HepG2 (cell line): ENCODE measurements around the gene SIRT7. TPM values are rescaled to one million over a fixed set of nuclear protein-coding genes. Genes with fewer than 3 reads are reported as not detected.
A peak's percentile ranks its signal among the peaks of the same experiment; 100 is the strongest.

Experiments
- ATAC-seq: fragments of 200-7000 bp; cut with Tn5 transposase; 3 replicates; pipeline ENCODE4 v1.9.1; 2020; ENCODE audit warnings: mild to moderate bottlenecking, moderate library complexity
- BruUV-seq: library from RNA; stranded (reverse); fragments of 400-500 nt; replicated peaks from 2 replicates; lab custom pipeline; 2021; lab: Mats Ljungman, UMichigan
- CTCF ChIA-PET: fragments of 300-600 bp; formaldehyde crosslinking; extraction: SDS; loops from one replicate; lab custom pipeline; 2021; ENCODE audit warnings: low total read pairs, inconsistent platforms, low intra/inter-chr PET ratio; lab: Yijun Ruan, JAX
- POLR2A ChIA-PET: fragments of 350-600 bp; sonication (Branson Sonifier 250); formaldehyde crosslinking; loops from one replicate; lab custom pipeline; 2020; ENCODE audit warnings: antibody characterized with exemption, inconsistent platforms; lab: Yijun Ruan, JAX
- DNase-seq: peaks from one replicate; pipeline ENCODE4 v3.0.0-alpha.2; 2015; ENCODE audit warnings: low spot score
- FAIRE-seq: peaks from 3 replicates; lab custom pipeline; 2011; peaks lifted over from hg19 to GRCh38; lab: Jason Lieb, UNC
- H2AFZ ChIP-seq: one replicate; pipeline ENCODE4 v1.6.1; 2011; ENCODE audit warnings: low read length, inconsistent platforms
- H3K27ac ChIP-seq: fragments of 300-600 bp; 3 replicates; pipeline ENCODE4 v1.8.0; 2011; ENCODE audit warnings: mixed run types, mild to moderate bottlenecking, mixed read lengths, low read length, inconsistent platforms; ENCODE audit not compliant: insufficient read depth; ENCODE audit errors: extremely low read length
- H3K27me3 ChIP-seq, 2 experiments: fragments of 200-600 bp in 1 of 2; 2 replicates in 1 of 2; 3 replicates in 1 of 2; pipeline versions ENCODE4 v1.6.0 to v1.8.0; 2011; ENCODE audit warnings: low read length in 2 of 2, mild to moderate bottlenecking in 2 of 2, moderate library complexity in 2 of 2, inconsistent platforms in 1 of 2; ENCODE audit not compliant: insufficient read depth in 2 of 2, control insufficient read depth in 1 of 2
- H3K36me3 ChIP-seq, 2 experiments: fragments of 200-600 bp in 1 of 2; replicated peaks in 1 of 2; 2 replicates in 1 of 2; 3 replicates in 1 of 2; pipeline versions ENCODE4 v1.5.1 to v1.8.0; 2011; ENCODE audit warnings: low read length in 2 of 2, inconsistent platforms in 1 of 2; ENCODE audit not compliant: insufficient read depth in 2 of 2, control insufficient read depth in 1 of 2
- H3K4me1 ChIP-seq: 2 replicates; pipeline ENCODE4 v1.5.1; 2012; ENCODE audit warnings: low read length, inconsistent platforms; ENCODE audit not compliant: insufficient read depth
- H3K4me2 ChIP-seq: 2 replicates; pipeline ENCODE4 v1.6.0; 2011; ENCODE audit warnings: low read depth, low read length, inconsistent platforms
- H3K4me3 ChIP-seq, 3 experiments: fragments of 200-600 bp in 1 of 3; sonication (generic), shearing (Covaris generic) in 1 of 3; replicated peaks in 1 of 3; 2 replicates each; pipeline ENCODE4 v1.5.1; 2011 to 2016; ENCODE audit warnings: low read length in 3 of 3, inconsistent platforms in 2 of 3, low read depth in 2 of 3, mild to moderate bottlenecking in 2 of 3, control low read depth in 1 of 3, mixed read lengths in 1 of 3; ENCODE audit not compliant: insufficient read depth in 1 of 3
- H3K79me2 ChIP-seq: one replicate; pipeline ENCODE4 v1.6.1; 2011; ENCODE audit warnings: low read length, inconsistent platforms; ENCODE audit not compliant: insufficient read depth
- H3K9ac ChIP-seq: 2 replicates; pipeline ENCODE4 v1.6.0; 2011; ENCODE audit warnings: mild to moderate bottlenecking, low read depth, low read length, inconsistent platforms; ENCODE audit not compliant: insufficient read depth
- H3K9me3 ChIP-seq: 2 replicates; pipeline ENCODE4 v1.5.1; 2012; ENCODE audit warnings: mild to moderate bottlenecking, low read length
- H4K20me1 ChIP-seq: 2 replicates; pipeline ENCODE4 v1.6.0; 2011; ENCODE audit warnings: inconsistent platforms, mild to moderate bottlenecking, low read length, moderate library complexity; ENCODE audit not compliant: insufficient read depth
- AGO2 ChIP-seq: fragments of 200-400 bp; formaldehyde crosslinking; optimal IDR thresholded peaks from 2 replicates; pipeline ENCODE3; 2017; ENCODE audit warnings: mild to moderate bottlenecking, low read depth, low read length, moderate library complexity
- PITX1 ChIP-seq: sonication (generic); formaldehyde crosslinking; IDR thresholded peaks from 2 replicates; pipeline ENCODE4 v1.5.1; 2020; ENCODE audit warnings: mild to moderate bottlenecking, missing genetic modification reagents
- POLR2G ChIP-seq: fragments of 200-400 bp; formaldehyde crosslinking; IDR thresholded peaks from 2 replicates; pipeline ENCODE4 v1.6.1; 2018; ENCODE audit warnings: mild to moderate bottlenecking, low read depth, low read length, moderate library complexity
- RBFOX2 ChIP-seq: fragments of 200-400 bp; formaldehyde crosslinking; IDR thresholded peaks from 2 replicates; pipeline ENCODE4 v1.6.1; 2017; ENCODE audit warnings: low read depth, mild to moderate bottlenecking, low read length
- RBM22 ChIP-seq: fragments of 200-400 bp; formaldehyde crosslinking; optimal IDR thresholded peaks from 2 replicates; pipeline ENCODE3; 2017; ENCODE audit warnings: mild to moderate bottlenecking, low read length, moderate library complexity
- SALL1 ChIP-seq: sonication (generic); formaldehyde crosslinking; IDR thresholded peaks from 2 replicates; pipeline ENCODE4 v1.8.0; 2022; ENCODE audit warnings: mild to moderate bottlenecking, missing genetic modification reagents
- ZNF616 ChIP-seq: sonication (generic); formaldehyde crosslinking; IDR thresholded peaks from 2 replicates; pipeline ENCODE4 v1.5.0; 2020; ENCODE audit warnings: low read depth, mild to moderate bottlenecking, missing genetic modification reagents
- WGBS: methylation state at CpG from one replicate; pipeline ENCODE4 v1.1.6; 2017; ENCODE audit warnings: low lambda C conversion rate; 5-methylcytosine and 5-hydroxymethylcytosine counted together
- in situ Hi-C: cut with HindIII; loops from 2 replicates; pipeline ENCODE4 v1.10.0; 2017; ENCODE audit warnings: low pct_unique_long_range_greater_than_20kb; ENCODE audit not compliant: extremely low pct_ligation_motif_present
- intact Hi-C: fragments of 100-400 bp; cut with micrococcal nuclease; formaldehyde crosslinking; loops from one replicate; pipeline ENCODE4 v1.10.0; 2022; ENCODE audit not compliant: unreplicated experiment
- polyA plus RNA-seq, 8 experiments: library from polyadenylated mRNA; depleted of rRNA in 3 of 8; stranded (reverse) in 7 of 8; unstranded in 1 of 8; fragments of >200 nt; fragmentation: Illumina TruSeq in 4 of 8; extraction: Trizol in 4 of 8; gene quantifications; 2 replicates each; pipeline versions ENCODE4 v1.2.1 to v1.2.3, GENCODE V29; 2011 to 2016; ENCODE audit warnings: low read depth in 4 of 8, missing spikeins in 1 of 8, mixed read lengths in 1 of 8; ENCODE audit not compliant: insufficient read depth in 1 of 8
- total RNA-seq, 5 experiments: library from RNA; depleted of rRNA; stranded (reverse); fragments of >200 nt; fragmentation: Illumina TruSeq; extraction: Trizol; gene quantifications; 2 replicates each; pipeline ENCODE4 v1.2.3, GENCODE V29; 2016; ENCODE audit warnings: low read depth in 1 of 5
- TF ChIP-seq, protein P1 (sequence below): sonication (generic); formaldehyde crosslinking; IDR thresholded peaks from 2 replicates; pipeline ENCODE4 v1.5.0; 2020; ENCODE audit warnings: mild to moderate bottlenecking, missing genetic modification reagents, borderline replicate concordance
- TF ChIP-seq, protein P2 (sequence below), 2 experiments: sonication (generic) in 1 of 2; formaldehyde crosslinking in 1 of 2; IDR thresholded peaks; 2 replicates each; pipeline versions ENCODE4 v1.6.1 to v1.9.0; 2014 to 2022; ENCODE audit warnings: antibody characterized with exemption in 1 of 2, borderline replicate concordance in 1 of 2, inconsistent platforms in 1 of 2, low read depth in 1 of 2, missing genetic modification reagents in 1 of 2
- TF ChIP-seq, protein P3 (sequence below): sonication (generic); formaldehyde crosslinking; IDR thresholded peaks from 2 replicates; pipeline ENCODE4 v1.4.0; 2020; ENCODE audit warnings: missing genetic modification reagents
- TF ChIP-seq, protein P4 (sequence below): IDR thresholded peaks from 2 replicates; pipeline ENCODE4 v1.6.1; 2012; ENCODE audit warnings: inconsistent platforms

The SIRT7 gene
- total and polyA plus RNA-seq, 2 of the 13 experiments (the other 11 are each of a cell fraction or from before 2014, with no cell fraction given) = 8.3 to 24.8 TPM

DNA sequence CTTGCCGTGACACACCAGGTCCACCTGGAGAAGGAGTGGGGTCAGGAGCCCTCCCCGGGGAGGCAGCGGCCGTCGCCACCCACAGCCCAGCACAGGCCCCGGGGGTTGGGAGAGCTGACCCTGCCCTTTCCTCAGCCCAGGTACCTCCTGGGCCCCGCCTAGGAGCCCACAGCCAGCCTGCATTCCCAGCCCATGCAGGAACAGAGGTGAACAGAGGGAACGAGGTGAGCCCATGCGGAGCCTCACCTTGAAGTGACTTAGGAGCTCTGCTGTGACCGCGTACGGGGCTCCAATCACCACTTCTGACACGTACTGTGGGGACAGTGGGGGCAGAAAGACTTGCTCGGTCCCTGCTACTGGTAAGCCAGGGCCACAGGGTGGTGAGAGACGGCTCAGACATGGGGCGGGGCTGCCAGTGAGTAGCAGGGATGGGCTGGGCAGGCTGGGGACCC lies 12.5 kb downstream of the SIRT7 start:
- intact Hi-C loops = no loop called here
- no peaks in the 10 kb centered on the region for H3K9me3 ChIP-seq
- H3K4me2 ChIP-seq = no peak overlapping the region
- no peak overlapping the region for H3K4me3 ChIP-seq
- H3K79me2 ChIP-seq = peaks cover 29% of the 10 kb centered on the region
- ChIA-PET POLR2A (interaction anchor here (0.9 to 1.5 kb wide), 2 partner anchors 13 to 21 kb away, joined by 3 read pairs; partner anchors contain the start of genes ALYREF and ANAPC11), CTCF (no interaction called here)
- no peak overlapping the region for H2AFZ ChIP-seq
- no peak for DNase-seq
- no peak overlapping the region for H3K27ac ChIP-seq
- 95% methylated on average over 10 of the region's 16 CpGs for WGBS
- in situ Hi-C loops = no loop called here
- peaks cover 14% of the 10 kb centered on the region; the same call in 1 of the 2 replicates for H4K20me1 ChIP-seq
- no peak overlapping the region for H3K9ac ChIP-seq
- ATAC-seq = no peak
- peaks cover 47 to 57% of the 10 kb centered on the region in 2 experiments for H3K36me3 ChIP-seq
- peaks cover 46% of the 10 kb centered on the region for H3K4me1 ChIP-seq
- FAIRE-seq = no peak
- H3K27me3 ChIP-seq = no peaks in the 10 kb centered on the region
- BruUV-seq = no TSS peak
- TF ChIP-seq, protein P1, sequence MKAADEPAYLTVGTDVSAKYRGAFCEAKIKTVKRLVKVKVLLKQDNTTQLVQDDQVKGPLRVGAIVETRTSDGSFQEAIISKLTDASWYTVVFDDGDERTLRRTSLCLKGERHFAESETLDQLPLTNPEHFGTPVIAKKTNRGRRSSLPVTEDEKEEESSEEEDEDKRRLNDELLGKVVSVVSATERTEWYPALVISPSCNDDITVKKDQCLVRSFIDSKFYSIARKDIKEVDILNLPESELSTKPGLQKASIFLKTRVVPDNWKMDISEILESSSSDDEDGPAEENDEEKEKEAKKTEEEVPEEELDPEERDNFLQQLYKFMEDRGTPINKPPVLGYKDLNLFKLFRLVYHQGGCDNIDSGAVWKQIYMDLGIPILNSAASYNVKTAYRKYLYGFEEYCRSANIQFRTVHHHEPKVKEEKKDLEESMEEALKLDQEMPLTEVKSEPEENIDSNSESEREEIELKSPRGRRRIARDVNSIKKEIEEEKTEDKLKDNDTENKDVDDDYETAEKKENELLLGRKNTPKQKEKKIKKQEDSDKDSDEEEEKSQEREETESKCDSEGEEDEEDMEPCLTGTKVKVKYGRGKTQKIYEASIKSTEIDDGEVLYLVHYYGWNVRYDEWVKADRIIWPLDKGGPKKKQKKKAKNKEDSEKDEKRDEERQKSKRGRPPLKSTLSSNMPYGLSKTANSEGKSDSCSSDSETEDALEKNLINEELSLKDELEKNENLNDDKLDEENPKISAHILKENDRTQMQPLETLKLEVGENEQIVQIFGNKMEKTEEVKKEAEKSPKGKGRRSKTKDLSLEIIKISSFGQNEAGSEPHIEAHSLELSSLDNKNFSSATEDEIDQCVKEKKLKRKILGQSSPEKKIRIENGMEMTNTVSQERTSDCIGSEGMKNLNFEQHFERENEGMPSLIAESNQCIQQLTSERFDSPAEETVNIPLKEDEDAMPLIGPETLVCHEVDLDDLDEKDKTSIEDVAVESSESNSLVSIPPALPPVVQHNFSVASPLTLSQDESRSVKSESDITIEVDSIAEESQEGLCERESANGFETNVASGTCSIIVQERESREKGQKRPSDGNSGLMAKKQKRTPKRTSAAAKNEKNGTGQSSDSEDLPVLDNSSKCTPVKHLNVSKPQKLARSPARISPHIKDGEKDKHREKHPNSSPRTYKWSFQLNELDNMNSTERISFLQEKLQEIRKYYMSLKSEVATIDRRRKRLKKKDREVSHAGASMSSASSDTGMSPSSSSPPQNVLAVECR (CRISPR knock-in tag) = peak; percentile 25; the same call in 1 of the 2 replicates
- TF ChIP-seq, protein P2, sequence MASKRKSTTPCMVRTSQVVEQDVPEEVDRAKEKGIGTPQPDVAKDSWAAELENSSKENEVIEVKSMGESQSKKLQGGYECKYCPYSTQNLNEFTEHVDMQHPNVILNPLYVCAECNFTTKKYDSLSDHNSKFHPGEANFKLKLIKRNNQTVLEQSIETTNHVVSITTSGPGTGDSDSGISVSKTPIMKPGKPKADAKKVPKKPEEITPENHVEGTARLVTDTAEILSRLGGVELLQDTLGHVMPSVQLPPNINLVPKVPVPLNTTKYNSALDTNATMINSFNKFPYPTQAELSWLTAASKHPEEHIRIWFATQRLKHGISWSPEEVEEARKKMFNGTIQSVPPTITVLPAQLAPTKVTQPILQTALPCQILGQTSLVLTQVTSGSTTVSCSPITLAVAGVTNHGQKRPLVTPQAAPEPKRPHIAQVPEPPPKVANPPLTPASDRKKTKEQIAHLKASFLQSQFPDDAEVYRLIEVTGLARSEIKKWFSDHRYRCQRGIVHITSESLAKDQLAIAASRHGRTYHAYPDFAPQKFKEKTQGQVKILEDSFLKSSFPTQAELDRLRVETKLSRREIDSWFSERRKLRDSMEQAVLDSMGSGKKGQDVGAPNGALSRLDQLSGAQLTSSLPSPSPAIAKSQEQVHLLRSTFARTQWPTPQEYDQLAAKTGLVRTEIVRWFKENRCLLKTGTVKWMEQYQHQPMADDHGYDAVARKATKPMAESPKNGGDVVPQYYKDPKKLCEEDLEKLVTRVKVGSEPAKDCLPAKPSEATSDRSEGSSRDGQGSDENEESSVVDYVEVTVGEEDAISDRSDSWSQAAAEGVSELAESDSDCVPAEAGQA (IDR thresholded peaks at IDR 0.05; ENCODE audit: low read depth) = no peak
- TF ChIP-seq, protein P2 (CRISPR knock-in tag; IDR thresholded peaks at IDR 0.05; ENCODE audit: borderline replicate concordance) = no peak
- peak; percentile 51; the same call in 1 of the 2 replicates for TF ChIP-seq RBFOX2
- TF ChIP-seq, protein P3, sequence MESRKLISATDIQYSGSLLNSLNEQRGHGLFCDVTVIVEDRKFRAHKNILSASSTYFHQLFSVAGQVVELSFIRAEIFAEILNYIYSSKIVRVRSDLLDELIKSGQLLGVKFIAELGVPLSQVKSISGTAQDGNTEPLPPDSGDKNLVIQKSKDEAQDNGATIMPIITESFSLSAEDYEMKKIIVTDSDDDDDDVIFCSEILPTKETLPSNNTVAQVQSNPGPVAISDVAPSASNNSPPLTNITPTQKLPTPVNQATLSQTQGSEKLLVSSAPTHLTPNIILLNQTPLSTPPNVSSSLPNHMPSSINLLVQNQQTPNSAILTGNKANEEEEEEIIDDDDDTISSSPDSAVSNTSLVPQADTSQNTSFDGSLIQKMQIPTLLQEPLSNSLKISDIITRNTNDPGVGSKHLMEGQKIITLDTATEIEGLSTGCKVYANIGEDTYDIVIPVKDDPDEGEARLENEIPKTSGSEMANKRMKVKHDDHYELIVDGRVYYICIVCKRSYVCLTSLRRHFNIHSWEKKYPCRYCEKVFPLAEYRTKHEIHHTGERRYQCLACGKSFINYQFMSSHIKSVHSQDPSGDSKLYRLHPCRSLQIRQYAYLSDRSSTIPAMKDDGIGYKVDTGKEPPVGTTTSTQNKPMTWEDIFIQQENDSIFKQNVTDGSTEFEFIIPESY (CRISPR knock-in tag) = peak; percentile 55; the same call in 1 of the 2 replicates
- TF ChIP-seq RBM22 = peak; percentile 58
- peak; percentile 7 for TF ChIP-seq AGO2
- TF ChIP-seq, protein P4, sequence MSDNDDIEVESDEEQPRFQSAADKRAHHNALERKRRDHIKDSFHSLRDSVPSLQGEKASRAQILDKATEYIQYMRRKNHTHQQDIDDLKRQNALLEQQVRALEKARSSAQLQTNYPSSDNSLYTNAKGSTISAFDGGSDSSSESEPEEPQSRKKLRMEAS = peak; percentile 11; the same call in 1 of the 2 replicates
- peak; percentile 19; the same call in 1 of the 2 replicates for TF ChIP-seq POLR2G
- TF ChIP-seq ZNF616 = no peak
- TF ChIP-seq SALL1 = no peak
- TF ChIP-seq PITX1 (CRISPR knock-in tag) = no peak
